ENCODE results near the gene ADGRD1.
"Not testable (repeated sequence)": the region's sequence is repeated elsewhere in the genome, so short reads cannot be mapped to it uniquely, and the experiment has no call there.

The ADGRD1 gene

DNA sequence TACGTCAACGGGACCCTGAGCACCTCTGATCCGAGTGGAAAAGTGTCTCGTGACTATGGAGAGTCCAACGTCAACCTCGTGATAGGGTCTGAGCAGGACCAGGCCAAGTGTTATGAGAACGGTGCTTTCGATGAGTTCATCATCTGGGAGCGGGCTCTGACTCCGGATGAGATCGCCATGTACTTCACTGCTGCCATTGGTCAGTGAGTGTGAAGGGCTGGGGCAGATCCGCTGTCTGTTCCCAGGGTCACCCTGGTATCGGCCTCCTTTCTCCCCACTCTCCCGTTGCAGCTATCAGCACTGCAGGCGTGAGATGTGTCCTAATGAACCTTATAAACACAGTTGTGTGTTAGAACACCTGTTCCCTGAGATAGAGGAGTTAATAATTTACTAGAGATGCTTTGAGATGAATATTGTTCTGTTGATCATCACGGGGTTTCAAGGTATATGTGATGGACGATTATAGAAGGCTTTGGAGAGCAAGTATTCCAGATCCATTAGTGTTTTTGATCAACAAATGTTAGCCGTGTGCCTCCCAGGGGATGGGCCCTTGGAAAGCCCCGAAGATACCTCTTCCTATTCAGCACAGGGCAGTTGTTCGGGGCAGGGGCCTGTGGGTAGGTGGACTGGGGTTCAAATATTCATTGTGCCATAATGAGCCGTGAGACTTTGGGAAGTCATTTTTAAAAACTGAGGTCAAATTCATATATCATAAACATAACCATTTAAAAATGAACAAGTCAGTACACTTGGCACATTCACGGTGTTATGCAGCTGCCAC lies 33.6 kb downstream of the ADGRD1 start:
- DNase-seq (ENCODE audit: low spot score) = no peak

DNA sequence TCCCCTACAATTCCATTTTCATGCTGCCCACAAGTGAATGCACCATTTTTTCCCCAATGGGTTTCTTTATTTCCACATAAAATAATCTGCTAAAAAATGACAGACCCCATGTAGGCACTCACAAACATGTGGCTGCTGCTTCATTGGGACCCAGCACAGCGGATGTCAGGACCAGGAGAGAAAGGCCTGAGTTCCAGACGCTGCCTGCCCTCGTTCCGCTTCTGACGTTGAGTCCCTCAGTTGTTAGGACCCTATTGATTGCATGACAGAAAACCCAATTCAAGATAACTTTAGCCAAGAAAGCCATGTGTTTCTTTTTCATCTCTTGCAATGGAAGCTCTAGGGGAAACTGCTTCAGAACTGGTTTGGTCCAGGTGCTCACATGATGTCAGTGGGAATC lies 34.6 kb downstream of the ADGRD1 start:
- DNase-seq (ENCODE audit: low spot score) = no peak

DNA sequence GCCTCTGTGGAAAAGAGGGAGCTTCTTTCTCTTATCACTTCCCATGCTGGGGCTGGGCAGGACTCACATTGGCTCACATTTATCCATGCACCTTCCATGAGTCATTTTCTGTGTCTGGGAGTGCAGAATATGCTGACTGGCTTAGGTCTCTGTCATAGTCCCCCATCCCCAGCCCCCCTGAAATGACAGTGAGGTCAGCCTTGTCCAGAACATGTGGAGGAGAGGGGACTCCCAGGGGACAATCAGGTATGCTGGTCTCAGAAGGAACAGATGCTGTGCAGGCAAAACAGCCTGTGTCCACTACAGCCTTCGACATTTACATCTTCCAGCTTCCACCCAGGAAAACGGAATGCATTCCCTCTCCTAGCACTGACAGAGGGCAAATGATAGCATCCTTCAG lies 35.0 kb downstream of the ADGRD1 start:
- DNase-seq (ENCODE audit: low spot score) = no peak

DNA sequence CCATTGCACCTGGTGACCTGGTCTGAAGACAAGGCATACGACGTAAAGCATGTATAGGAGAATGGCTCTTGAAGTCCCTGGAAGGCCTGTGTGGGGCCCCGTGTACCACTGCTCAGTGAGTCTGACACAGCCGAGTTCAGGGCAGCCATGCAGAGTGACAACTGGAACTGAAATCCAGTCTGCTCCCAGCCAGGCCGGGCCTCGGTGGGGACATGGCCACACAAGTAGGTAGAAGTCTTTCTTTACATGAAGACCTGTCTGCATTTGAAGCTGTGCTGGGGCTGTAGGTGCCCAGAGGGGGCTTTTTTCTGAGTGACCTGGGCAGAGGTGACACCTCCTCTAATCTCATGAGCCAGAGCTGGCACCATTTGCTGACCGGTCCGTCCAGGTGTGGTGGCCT lies 35.7 kb downstream of the ADGRD1 start:
- no peak for DNase-seq (ENCODE audit: low spot score)

DNA sequence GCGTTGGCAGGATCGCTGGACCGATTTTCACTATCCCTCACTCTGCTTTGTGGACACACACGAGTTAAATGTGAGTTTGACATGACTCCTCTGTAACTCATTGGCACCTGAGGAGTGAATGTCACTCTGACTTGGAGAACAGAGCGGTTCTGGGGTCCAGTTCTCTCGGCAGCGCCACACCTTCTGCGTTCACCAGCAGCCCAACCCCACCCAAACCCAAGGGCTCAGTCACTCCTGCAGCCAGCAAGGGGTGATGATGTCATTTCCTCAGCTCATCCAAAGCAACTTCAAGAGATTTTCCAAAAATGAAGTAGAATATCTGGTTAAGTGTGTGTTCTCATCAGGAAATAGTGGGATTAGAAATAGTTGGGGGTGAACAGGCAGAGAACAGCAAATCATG lies 36.3 kb downstream of the ADGRD1 start:
- DNase-seq (ENCODE audit: low spot score) = no peak

DNA sequence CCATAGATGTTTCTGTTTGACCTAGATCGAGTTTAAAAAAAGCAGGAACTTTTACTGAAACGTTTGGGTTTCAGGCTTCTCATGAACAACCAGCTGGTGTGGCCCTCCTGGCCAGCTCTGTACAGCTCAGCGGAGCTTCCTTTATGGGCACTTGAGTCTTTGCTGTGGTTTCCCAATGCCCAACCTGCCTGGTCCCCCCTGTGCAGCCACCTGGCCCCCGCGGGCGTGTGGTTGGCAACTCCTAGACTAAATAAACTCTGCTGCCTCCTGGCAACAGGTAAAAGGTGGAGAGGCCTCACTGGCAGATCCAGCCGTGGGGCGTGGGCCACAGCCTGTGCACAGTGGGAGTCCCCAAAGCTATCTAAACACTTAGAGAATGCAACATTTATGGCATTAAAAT lies 38.7 kb downstream of the ADGRD1 start:
- no peak for DNase-seq (ENCODE audit: low spot score)

DNA sequence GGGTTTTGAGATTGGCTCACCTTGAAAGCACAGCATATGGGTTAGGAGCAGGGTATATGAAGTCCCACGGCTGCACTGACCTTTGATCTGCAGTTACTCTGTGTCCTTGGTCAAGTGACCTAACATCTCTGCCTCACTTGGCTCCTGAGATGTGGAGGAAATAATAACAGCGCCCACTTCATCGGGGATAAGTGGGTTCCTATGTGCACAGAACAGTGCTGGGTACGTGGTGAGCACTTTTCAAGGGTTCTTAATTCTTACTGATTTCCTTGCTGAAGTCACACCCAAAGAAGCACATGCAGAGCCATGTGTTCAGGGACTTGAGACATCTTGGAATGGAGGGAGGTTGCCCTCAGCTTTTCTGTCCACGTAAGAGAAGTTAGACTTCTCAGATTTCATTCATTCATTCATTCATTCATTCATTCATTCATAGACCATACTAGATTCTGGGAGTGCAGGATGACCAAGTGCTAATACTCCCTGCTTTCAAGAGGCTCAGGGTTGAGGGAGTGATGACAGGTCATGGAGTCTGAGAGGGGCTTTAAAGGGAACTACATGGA lies 39.4 kb downstream of the ADGRD1 start:
- no peak for DNase-seq (ENCODE audit: low spot score)

DNA sequence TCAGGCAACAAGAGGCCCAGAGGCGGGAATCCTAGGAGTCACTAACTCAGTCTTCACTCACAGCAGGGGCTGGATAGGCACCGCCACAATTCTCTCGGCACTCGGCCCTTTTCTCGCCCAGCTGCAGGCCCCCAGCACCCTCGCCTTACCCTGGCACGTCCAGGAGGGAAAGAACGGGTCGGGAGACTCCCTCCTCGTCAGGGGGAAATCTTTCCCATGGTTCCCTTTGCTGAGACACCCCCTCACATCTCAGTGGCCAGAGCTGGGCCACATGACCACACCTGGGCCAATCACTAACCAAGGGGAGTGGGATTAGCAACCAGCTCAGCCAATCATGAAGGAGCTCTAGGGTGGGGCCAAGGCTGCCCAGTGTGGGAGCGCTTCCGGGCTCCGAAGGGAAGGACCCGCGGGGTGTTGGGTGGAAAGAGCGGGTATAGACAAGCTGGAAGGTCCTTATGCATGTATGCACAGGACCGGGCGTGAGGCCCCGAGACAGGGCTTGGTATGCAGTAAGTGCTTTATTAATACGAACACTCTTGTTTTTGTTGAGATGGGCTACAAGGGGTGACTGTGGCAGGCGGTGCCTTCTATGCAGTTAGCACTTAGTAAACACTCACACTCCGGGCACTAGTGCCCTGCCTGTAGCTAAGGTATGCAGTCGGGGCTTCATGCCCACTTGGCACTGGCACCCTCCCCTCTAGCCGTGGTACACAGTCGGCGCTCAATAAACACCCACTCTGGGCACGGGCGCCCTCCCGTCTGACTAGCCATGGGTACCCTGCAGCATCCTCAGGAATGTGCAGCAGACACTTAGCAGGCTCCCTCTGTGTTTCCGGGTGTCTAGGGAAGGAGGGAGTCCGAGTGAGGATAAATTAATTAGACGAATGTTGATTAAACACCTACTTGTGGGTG lies 40.3 kb downstream of the ADGRD1 start:
- no peak for DNase-seq (ENCODE audit: low spot score)

DNA sequence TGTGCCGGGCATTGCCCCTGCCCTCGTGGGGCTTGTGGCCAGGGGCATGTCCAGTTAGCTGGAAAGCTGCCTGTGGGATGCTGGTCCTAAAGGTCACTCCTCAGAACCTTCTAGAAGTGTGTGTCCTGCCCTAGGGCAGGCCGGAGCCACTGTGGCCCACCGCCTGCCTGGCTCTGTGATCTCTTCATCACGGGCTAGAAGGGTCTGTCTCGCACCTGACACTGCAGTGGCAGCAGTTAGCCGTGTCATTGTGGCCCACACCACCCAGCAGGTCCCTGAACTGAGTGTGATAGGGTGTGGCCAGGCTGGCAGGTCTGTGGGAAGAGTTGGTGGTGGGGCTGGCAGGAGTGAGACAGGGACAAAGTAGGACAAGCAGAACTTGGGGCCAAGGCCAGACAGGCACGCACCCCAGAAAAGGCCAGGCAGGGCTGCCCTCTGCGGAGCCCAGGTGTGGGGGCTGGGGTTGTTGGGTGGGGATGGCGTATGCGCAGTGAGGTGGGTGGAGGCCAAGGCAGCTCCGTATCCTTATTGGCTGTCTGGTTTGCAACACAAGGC lies 41.2 kb downstream of the ADGRD1 start:
- DNase-seq (ENCODE audit: low spot score) = no peak

DNA sequence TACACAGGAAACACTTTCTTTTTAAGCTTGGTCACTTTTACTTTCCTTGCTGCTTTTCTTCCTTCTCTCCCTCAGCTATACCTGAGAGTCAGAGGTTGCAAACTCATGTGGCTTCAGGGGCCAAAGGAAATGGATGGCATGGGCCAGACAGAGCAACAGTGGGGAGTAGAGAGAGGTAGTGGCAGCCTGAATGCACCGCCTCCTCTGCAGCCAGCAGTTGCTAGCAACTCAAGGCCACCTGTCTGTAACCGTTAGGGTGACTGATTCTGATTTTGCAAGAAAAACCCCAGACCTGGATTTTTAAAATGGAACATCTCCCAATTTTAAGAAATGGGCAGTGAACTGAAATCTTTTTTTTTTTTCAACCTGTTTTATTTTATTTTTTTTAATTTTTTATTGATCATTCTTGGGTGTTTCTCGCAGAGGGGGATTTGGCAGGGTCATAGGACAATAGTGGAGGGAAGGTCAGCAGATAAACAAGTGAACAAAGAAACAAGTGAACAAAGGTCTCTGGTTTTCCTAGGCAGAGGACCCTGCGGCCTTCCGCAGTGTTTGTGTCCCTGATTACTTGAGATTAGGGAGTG lies 41.8 kb downstream of the ADGRD1 start:
- not testable (repeated sequence) for DNase-seq (ENCODE audit: low spot score)

DNA sequence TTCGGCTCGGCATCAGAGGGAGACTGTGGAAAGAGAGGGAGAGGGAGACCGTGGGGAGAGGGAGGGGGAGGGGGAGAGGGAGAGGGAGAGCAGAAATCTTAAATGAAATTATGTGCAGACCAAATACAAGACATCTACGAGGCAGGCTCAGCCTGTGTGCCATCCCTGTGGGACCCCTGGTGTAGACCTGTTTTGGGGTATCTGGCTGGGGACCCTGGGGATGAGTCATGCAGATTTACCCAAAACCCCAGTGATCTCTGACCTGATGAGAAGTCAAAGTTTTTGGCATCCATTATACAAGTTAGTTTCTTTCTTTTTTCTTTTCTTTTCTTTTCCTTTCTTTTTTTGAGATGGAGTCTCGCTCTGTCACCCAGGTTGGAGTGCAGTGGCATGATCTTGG lies 44.4 kb downstream of the ADGRD1 start:
- DNase-seq (ENCODE audit: low spot score) = no peak

DNA sequence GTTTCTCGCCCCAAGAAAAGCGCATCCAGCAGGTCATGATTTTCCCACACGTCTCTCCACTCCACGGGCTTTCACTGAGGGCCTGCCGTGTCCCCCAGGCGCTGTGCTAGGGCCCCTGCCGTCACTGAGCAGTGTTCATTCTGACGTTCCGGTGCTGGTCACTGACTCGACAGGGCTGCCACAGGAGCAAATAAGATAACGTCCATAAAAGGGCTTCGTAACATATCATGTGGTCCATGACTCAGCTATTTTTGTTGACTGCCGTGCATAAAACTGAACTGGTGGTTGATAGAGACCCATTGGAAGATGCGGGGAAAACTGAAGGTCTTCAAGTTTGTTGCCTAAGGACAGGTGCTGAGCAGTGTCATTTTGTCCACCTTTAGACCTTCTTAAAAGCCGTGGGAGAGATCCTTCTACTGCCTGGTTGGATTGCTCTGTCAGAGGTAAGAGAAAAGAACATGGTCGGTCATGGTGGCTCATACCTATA lies 46.3 kb downstream of the ADGRD1 start:
- no peak for DNase-seq (ENCODE audit: low spot score)

DNA sequence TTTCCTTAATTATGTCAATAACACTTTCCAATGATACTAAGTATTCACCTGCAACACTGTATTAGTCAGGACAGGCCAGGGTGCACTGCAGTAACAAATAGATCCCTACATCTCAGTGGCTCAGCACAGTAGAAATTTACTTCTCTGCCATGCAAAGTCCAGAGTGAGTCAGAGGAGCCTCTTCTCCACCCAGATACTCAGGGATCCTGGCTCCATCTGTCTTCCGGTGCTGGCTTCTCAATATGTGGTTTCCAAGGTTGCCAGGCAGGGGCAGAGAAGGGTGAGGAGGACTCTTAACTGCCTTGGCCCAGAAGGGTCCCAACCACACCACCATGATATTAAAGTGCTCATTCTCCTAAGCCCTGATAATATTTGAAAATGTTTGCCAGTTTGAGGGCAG lies 47.8 kb downstream of the ADGRD1 start:
- no peak for DNase-seq (ENCODE audit: low spot score)

DNA sequence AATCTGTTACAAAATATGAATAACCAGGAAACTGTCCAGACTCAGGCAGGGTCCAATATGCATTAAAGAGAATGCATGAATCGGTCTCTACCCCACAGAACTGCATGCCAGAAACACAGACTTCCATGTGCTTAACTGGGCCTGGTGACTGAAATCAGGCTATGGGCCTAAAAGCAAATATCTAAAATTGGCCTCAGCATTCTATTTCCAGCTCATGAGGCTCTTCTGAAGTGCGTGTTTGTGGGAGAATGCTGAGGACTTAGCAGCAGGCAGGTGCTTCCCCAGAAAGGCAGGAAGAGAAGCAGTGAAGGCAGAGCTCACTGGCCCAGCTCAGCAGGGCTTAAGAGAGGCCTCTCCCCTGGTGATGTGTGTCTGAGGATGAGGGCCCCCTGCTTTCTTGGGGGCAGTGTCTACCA lies 48.5 kb downstream of the ADGRD1 start:
- DNase-seq (ENCODE audit: low spot score) = no peak

DNA sequence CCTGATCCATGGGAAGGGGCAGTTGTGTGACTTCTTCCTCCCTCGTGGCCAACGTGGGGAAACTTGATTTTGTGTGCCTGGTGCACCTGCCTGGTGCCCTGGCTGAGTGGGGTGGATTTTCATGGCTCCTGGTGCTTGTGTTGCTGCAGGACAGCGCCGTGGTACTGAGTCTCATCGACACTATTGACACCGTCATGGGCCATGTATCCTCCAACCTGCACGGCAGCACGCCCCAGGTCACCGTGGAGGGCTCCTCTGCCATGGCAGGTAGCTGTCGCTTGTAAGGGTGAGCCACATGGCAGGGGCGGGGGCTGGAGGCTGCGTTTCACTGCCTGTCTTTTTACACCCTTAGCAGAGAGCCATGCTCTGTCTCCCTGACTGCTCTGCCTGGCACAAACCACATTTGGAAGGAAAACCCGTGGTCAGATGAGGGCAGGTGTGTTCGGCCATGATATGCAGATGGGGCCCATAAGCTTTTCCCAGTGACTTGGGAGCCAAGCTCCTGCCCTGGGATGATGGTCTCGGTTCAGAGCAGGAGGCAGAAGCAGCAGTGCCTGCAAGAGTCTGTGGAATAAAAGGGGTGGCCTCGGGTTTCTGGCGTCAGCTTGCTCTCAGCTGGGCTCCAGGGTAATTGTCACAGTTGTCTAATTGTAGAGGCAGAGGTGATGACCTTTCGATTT lies 49.5 kb downstream of the ADGRD1 start:
- DNase-seq (ENCODE audit: low spot score) = no peak

DNA sequence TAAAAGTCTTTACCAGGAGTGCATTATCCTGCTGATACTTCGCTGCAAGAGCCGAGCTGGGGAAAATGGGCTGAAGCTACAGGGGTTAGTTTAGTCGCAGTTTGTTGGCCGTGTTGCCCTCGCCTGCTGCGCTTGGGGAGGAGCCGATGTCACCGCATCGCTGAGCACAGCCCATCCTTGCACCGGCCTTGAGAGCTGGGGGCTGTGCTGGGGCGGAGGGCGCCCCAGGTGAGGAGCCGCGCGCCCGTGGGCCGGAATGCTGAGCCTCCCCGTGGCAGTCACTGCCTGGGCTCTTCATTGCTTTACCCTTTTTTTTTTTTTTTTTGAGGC lies 50.0 kb downstream of the ADGRD1 start:
- DNase-seq (ENCODE audit: low spot score) = no peak

DNA sequence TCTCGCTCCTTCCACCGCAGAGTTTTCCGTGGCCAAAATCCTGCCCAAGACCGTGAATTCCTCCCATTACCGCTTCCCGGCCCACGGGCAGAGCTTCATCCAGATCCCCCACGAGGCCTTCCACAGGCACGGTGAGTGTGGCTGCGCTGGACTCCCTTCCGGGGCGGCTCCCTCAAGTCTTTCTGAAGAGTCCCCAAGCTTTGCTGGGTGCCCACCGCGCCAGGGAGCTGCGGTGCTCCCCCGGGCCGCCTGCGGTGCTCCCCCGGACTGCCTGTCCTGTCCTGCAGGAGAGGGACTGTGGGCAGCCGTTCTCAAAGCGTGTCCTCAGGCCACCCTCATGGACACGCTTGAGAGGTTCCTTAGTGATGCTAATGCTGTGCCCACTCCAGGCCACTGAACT lies 50.5 kb downstream of the ADGRD1 start:
- no peak for DNase-seq (ENCODE audit: low spot score)

DNA sequence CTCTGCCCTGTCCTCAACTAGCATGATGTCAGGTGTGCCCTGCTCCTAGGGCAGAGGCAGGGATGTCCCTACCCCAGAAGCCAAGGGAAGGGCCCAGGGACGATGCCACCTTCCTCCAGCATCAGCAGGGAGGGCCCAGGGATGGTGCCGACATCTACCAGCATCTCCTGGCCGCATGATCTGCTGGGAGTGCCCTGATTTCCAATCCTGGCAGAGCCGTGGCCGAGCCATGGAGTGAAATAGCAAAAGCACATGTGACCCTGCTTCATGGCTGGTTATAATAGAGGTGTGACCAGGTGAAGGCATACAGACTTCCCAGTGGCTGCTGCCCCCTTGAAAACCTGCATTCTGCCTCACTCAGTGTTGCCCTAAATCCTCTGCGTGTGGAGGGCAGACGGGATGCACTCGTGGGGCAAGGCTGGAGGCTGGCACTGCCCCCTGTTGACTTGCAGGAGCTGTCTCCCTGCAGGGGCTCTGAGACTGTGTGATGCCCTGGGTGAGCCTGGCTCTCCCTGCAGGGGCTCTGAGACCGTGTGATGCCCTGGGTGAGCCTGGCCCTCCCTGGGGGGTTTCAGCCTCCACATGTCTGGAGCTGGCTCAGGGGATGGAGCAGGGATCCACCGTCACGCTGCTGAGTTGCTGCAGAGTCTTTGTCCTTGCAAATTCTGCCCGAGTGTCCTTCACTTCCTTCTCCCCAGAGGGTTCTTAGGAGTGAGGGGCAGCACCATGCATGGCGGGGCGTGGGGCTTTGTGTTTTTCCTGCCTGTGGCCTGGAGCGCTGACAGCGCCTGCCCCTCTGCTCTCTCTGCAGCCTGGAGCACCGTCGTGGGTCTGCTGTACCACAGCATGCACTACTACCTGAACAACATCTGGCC lies 51.7 kb downstream of the ADGRD1 start:
- DNase-seq (ENCODE audit: low spot score) = no peak

DNA sequence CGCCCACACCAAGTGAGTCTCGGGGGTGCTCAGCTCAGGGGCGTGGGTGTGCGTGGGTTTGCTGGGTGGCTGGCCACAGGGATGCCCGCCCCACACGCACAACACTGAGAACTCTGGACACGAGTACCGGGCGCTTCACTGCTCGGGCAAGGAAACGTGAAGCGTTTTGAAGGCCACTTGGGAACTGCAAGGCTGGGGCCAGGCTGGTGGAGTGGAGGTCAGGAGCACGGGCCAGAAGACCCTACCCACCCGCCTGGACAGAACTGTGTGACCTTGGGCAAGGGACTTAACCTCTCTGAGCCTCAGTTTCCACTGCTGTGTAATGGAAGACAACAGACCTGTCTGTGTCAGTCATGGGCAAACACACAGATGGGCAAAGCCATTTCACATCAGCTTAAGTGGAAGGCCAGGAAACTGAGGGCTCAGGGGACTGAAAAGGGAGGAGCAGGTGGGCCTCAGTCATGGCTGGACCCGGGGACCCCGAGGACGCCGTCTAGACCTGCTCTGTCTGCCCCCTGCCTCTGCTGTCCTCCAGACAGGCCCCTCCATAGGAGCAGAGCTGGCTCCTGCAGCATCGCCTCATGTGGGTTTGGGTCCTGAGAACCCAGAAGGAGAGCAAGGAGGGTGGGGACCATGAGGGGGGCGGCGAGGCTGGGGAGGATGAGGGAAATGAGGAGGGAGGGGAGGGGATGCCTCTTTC lies 52.5 kb downstream of the ADGRD1 start:
- no peak for DNase-seq (ENCODE audit: low spot score)

Data from iPS-NIHi11 (cell line).